Psoas muscle (tissue), 8 donors: Measurements from ENCODE around the gene KCTD13. TPM values are rescaled to one million over a fixed set of nuclear protein-coding genes. Genes with fewer than 3 reads are reported as not detected.

ENCODE experiments used
- ATAC-seq, 4 donors: fragments of 200-7000 bp; cut with Tn5 transposase; one replicate each; pipeline ENCODE4 v1.9.1; 2020; ENCODE audit warnings: moderate library complexity in 3 of 4, mild to moderate bottlenecking in 2 of 4
- DNase-seq, 2 donors: peaks; one replicate each; pipeline ENCODE4 v3.0.0-alpha.2; 2020
- H3K27ac ChIP-seq: fragments of 200-600 bp; one replicate; pipeline ENCODE4 v1.8.0; 2022
- H3K27me3 ChIP-seq, 3 donors: fragments of 200-600 bp in 1 of 3; one replicate each; pipeline versions ENCODE4 v1.6.1 to v1.8.0; 2013 to 2022; ENCODE audit warnings: low read length in 2 of 3, mild to moderate bottlenecking in 2 of 3, moderate library complexity in 1 of 3; ENCODE audit not compliant: insufficient read depth in 3 of 3
- H3K36me3 ChIP-seq, 2 donors: fragments of 200-600 bp in 1 of 2; one replicate each; pipeline versions ENCODE4 v1.6.1 to v1.8.0; 2013 to 2022; ENCODE audit warnings: low read depth in 1 of 2, mild to moderate bottlenecking in 1 of 2, moderate library complexity in 1 of 2; ENCODE audit not compliant: insufficient read depth in 1 of 2
- H3K4me1 ChIP-seq: fragments of 200-600 bp; one replicate; pipeline ENCODE4 v1.8.0; 2022
- H3K4me3 ChIP-seq: fragments of 200-600 bp; one replicate; pipeline ENCODE4 v1.8.0; 2022; ENCODE audit warnings: mild to moderate bottlenecking
- H3K9me3 ChIP-seq: fragments of 200-600 bp; one replicate; pipeline ENCODE4 v1.8.0; 2022
- CTCF ChIP-seq: fragments of 200-600 bp; IDR thresholded peaks from one replicate; pipeline ENCODE4 v1.8.0; 2022; ENCODE audit warnings: antibody characterized with exemption
- WGBS, 3 donors: extraction: QIAGEN DNeasy Blood & Tissue Kit; methylation state at CpG; one replicate each; pipeline versions ENCODE4 v1.1.6 to v1.1.7; 2013; 5-methylcytosine and 5-hydroxymethylcytosine counted together
- intact Hi-C, 2 donors: fragments of 100-400 bp; cut with DNase I; formaldehyde crosslinking; loops; one replicate each; pipeline versions ENCODE4 v1.11.0 to v1.14.2; 2022
- polyA plus RNA-seq, 3 donors: library from polyadenylated mRNA; stranded (reverse); fragments of 200-250 nt; gene quantifications; one replicate each; pipeline ENCODE4 v1.2.3, GENCODE V29; 2013
- total RNA-seq, 4 donors: library from RNA; stranded (reverse); fragmentation: NEBNext Ultra II Directional in 2 of 4; extraction: Animal tissue kit (Norgen Biotek cat#: 25700) in 2 of 4; gene quantifications; one replicate each; pipeline versions ENCODE4 v1.2.1 to v1.2.4, GENCODE V29; 2021 to 2023
- donor health status: healthy with polysubstance abuse.
- donor health status: DM: no; HTN: no; CAD: no; lungs with moderate emphysema.
- donor health status: Bipolar disorder and iron deficiency.
- donor health status: healthy.
- donor health status: DM: yes; HTN: yes; CAD: no.
- donor health status: DM: no; HTN: no; CAD: no.
- donor health status: DM: no; HTN: no; CAD: no.
- donor health status: DM: yes; HTN: yes; CAD: no.

Gene KCTD13
- total and polyA plus RNA-seq, 7 donors = 2.2 to 5.4 (median 4.7) TPM

- 6 to 11% (median 6%) methylated on average over 9 of the region's 9 CpGs for WGBS, 3 donors
- intact Hi-C loops = no loop called here
- H3K9me3 ChIP-seq = no peaks in the 10 kb centered on the region
- peaks cover 0 to 46% (median 12%) of the 10 kb centered on the region in 3 donors for H3K27me3 ChIP-seq
- no peaks in the 10 kb centered on the region for H3K4me1 ChIP-seq
- TF ChIP-seq CTCF = no peak
- no peak overlapping the region for H3K27ac ChIP-seq
- H3K36me3 ChIP-seq = no peaks in the 10 kb centered on the region
- ATAC-seq = no peak
- peak in 1 of 2 donors; percentile 22 for DNase-seq
- no peak overlapping the region for H3K4me3 ChIP-seq
Measured at GRCh38 chr16:29898135-29898803, 27.8 kb downstream of the KCTD13 start.

GRCh38 chr16:29897333-29897732, 28.7 kb downstream of the KCTD13 start:
- no peak for ATAC-seq
- no peaks in the 10 kb centered on the region for H3K9me3 ChIP-seq
- H3K27ac ChIP-seq = no peak overlapping the region
- no peaks in the 10 kb centered on the region for H3K4me1 ChIP-seq
- intact Hi-C loops = no loop called here
- DNase-seq = no peak
- no peaks in the 10 kb centered on the region for H3K36me3 ChIP-seq
- H3K27me3 ChIP-seq = peaks cover 0 to 46% (median 12%) of the 10 kb centered on the region in 3 donors
- H3K4me3 ChIP-seq = no peak overlapping the region
- 21 to 58% (median 48%) methylated on average over 4 of the region's 4 CpGs for WGBS, 3 donors
- TF ChIP-seq CTCF = no peak

- Histone ChIP-seq H3K4me3 (no peak overlapping the region), H3K27ac (no peak overlapping the region), H3K4me1 (no peaks in the 10 kb centered on the region), H3K27me3 (peaks cover 0 to 46% (median 12%) of the 10 kb centered on the region in 3 donors), H3K36me3 (no peaks in the 10 kb centered on the region), H3K9me3 (no peaks in the 10 kb centered on the region)
- intact Hi-C loops = no loop called here
- TF ChIP-seq CTCF = no peak
- DNase-seq (peak in 1 of 2 donors; percentile 24), ATAC-seq (no peak)
- 21 to 37% (median 28%) methylated on average over 13 to 15 of the region's 15 CpGs for WGBS, 3 donors
Measured at GRCh38 chr16:29896841-29897240, 29.2 kb downstream of the KCTD13 start.

GRCh38 chr16:29894352-29894751, 31.7 kb downstream of the KCTD13 start:
- Histone ChIP-seq H3K27ac (no peak overlapping the region), H3K9me3 (no peaks in the 10 kb centered on the region), H3K27me3 (peaks cover 0 to 23% (median 2%) of the 10 kb centered on the region in 3 donors), H3K4me1 (no peaks in the 10 kb centered on the region), H3K36me3 (no peaks in the 10 kb centered on the region), H3K4me3 (no peak overlapping the region)
- DNase-seq (no peak), ATAC-seq (no peak)
- 66 to 79% (median 72%) methylated on average over 4 of the region's 4 CpGs for WGBS, 3 donors
- no peak for TF ChIP-seq CTCF
- intact Hi-C loops = no loop called here

- no peak overlapping the region for H3K27ac ChIP-seq
- no peaks in the 10 kb centered on the region for H3K4me1 ChIP-seq
- DNase-seq = no peak
- no peaks in the 10 kb centered on the region for H3K9me3 ChIP-seq
- H3K36me3 ChIP-seq = no peaks in the 10 kb centered on the region
- no peak for TF ChIP-seq CTCF
- no peak for ATAC-seq
- H3K4me3 ChIP-seq = no peak overlapping the region
- peaks cover 0 to 17% (median 2%) of the 10 kb centered on the region in 3 donors for H3K27me3 ChIP-seq
- 83 to 89% (median 88%) methylated on average over 3 of the region's 3 CpGs for WGBS, 3 donors
- intact Hi-C loops = no loop called here
Measured at GRCh38 chr16:29893553-29893952, 32.5 kb downstream of the KCTD13 start.
